ENCODE data around the gene WDR86.

- no peak for TF ChIP-seq TAF1 (IDR thresholded peaks at IDR 0.05; ENCODE audit: borderline replicate concordance, low read depth, low read length)
- TF ChIP-seq POLR2AphosphoS5 (IDR thresholded peaks at IDR 0.05; ENCODE audit: low read depth, low read length) = no peak
- no peak for TF ChIP-seq POLR2A (IDR thresholded peaks at IDR 0.05; ENCODE audit: low read depth, low read length)
Measured at GRCh38 chr7:151363182-151363581, 46.7 kb downstream of the WDR86 start.
